Nephron progenitor cell (in vitro differentiated cells): ENCODE results near the gene ZNF500.
A peak's percentile ranks its signal among the peaks of the same experiment; 100 is the strongest.

Source experiments
- DNase-seq: peaks from one replicate; pipeline ENCODE4 v3.0.0; 2021
- H3K27ac Mint-ChIP-seq: 2 replicates; pipeline ENCODE4 v1.8.0; 2021; ENCODE audit warnings: mild to moderate bottlenecking, moderate library complexity, mixed read lengths
- H3K27me3 Mint-ChIP-seq: 2 replicates; pipeline ENCODE4 v1.8.0; 2021; ENCODE audit warnings: mild to moderate bottlenecking, low read depth, mixed read lengths; ENCODE audit not compliant: poor library complexity
- H3K36me3 Mint-ChIP-seq: 2 replicates; pipeline ENCODE4 v1.8.0; 2021; ENCODE audit warnings: low read depth, mixed read lengths
- H3K4me1 Mint-ChIP-seq: 2 replicates; pipeline ENCODE4 v1.8.0; 2021; ENCODE audit warnings: mixed read lengths
- H3K4me3 Mint-ChIP-seq: 2 replicates; pipeline ENCODE4 v1.8.0; 2021; ENCODE audit warnings: mild to moderate bottlenecking, moderate library complexity, mixed read lengths
- H3K9me3 Mint-ChIP-seq: 2 replicates; pipeline ENCODE4 v1.8.0; 2021; ENCODE audit warnings: mild to moderate bottlenecking, moderate library complexity, mixed read lengths
- CTCF ChIP-seq: fragments of 200-600 bp; sonication (generic); IDR thresholded peaks from 2 replicates; pipeline ENCODE4 v1.5.0; 2021; ENCODE audit warnings: antibody characterized with exemption

Gene ZNF500

GRCh38 chr16:4706871-4707270 lies 60.1 kb downstream of the ZNF500 start:
- Mint-ChIP-seq H3K4me1 (peaks cover 52% of the 10 kb centered on the region), H3K9me3 (no peaks in the 10 kb centered on the region), H3K27me3 (no peaks in the 10 kb centered on the region), H3K27ac (peak overlapping the region; percentile 91), H3K36me3 (peaks cover 57% of the 10 kb centered on the region), H3K4me3 (peak overlapping the region; percentile 26)
- DNase-seq: no peak
- TF ChIP-seq CTCF: no peak

GRCh38 chr16:4704913-4705312 lies 62.0 kb downstream of the ZNF500 start:
- no peak for DNase-seq
- H3K4me3 Mint-ChIP-seq: no peak overlapping the region
- H3K9me3 Mint-ChIP-seq: no peaks in the 10 kb centered on the region
- H3K27me3 Mint-ChIP-seq: no peaks in the 10 kb centered on the region
- no peak for TF ChIP-seq CTCF
- peaks cover 53% of the 10 kb centered on the region for H3K4me1 Mint-ChIP-seq
- H3K27ac Mint-ChIP-seq: peak overlapping the region; percentile 61
- peaks cover 47% of the 10 kb centered on the region for H3K36me3 Mint-ChIP-seq

- Mint-ChIP-seq H3K4me1 (peaks cover 58% of the 10 kb centered on the region), H3K27ac (peak overlapping the region; percentile 61), H3K36me3 (peaks cover 47% of the 10 kb centered on the region), H3K4me3 (no peak overlapping the region), H3K27me3 (no peaks in the 10 kb centered on the region), H3K9me3 (no peaks in the 10 kb centered on the region)
- no peak for DNase-seq
- no peak for TF ChIP-seq CTCF
Observed at GRCh38 chr16:4704491-4704890, 62.5 kb downstream of the ZNF500 start.

GRCh38 chr16:4703906-4704305 lies 63.1 kb downstream of the ZNF500 start:
- peak overlapping the region; percentile 25 for H3K27ac Mint-ChIP-seq
- no peaks in the 10 kb centered on the region for H3K27me3 Mint-ChIP-seq
- no peak for DNase-seq
- TF ChIP-seq CTCF: no peak
- no peaks in the 10 kb centered on the region for H3K9me3 Mint-ChIP-seq
- H3K4me3 Mint-ChIP-seq: no peak overlapping the region
- peaks cover 48% of the 10 kb centered on the region for H3K36me3 Mint-ChIP-seq
- peaks cover 63% of the 10 kb centered on the region for H3K4me1 Mint-ChIP-seq

- no peak for DNase-seq
- peaks cover 60% of the 10 kb centered on the region for H3K4me1 Mint-ChIP-seq
- H3K27me3 Mint-ChIP-seq: no peaks in the 10 kb centered on the region
- no peak for TF ChIP-seq CTCF
- no peak overlapping the region for H3K4me3 Mint-ChIP-seq
- no peaks in the 10 kb centered on the region for H3K9me3 Mint-ChIP-seq
- H3K27ac Mint-ChIP-seq: peak overlapping the region; percentile 92
- peaks cover 33% of the 10 kb centered on the region for H3K36me3 Mint-ChIP-seq
Observed at GRCh38 chr16:4702466-4702808, 64.5 kb downstream of the ZNF500 start.

- DNase-seq: no peak
- peaks cover 29% of the 10 kb centered on the region for H3K36me3 Mint-ChIP-seq
- no peaks in the 10 kb centered on the region for H3K27me3 Mint-ChIP-seq
- no peaks in the 10 kb centered on the region for H3K9me3 Mint-ChIP-seq
- no peak overlapping the region for H3K4me3 Mint-ChIP-seq
- H3K27ac Mint-ChIP-seq: peak overlapping the region; percentile 92
- TF ChIP-seq CTCF: no peak
- H3K4me1 Mint-ChIP-seq: peaks cover 58% of the 10 kb centered on the region
Observed at GRCh38 chr16:4701791-4702465, 65.0 kb downstream of the ZNF500 start.
